Measurements from ENCODE around the gene CHCHD3. TPM values are rescaled to one million over a fixed set of nuclear protein-coding genes. Genes with fewer than 3 reads are reported as not detected.

The CHCHD3 gene
- total and polyA plus RNA-seq, 7 experiments from 2014 or later, result 25.6 to 49.7 (median 38.6) TPM

GRCh38 chr7:133109816-133110215 lies 27.9 kb upstream of the CHCHD3 start:
- Mint-ChIP-seq H3K27ac (no peak overlapping the region), H3K36me3 (peaks cover 0 to 5% (median 0%) of the 10 kb centered on the region in 5 donors), H3K4me3 (no peak overlapping the region), H3K27me3 (peaks cover 6 to 35% (median 29%) of the 10 kb centered on the region in 5 donors), H3K9me3 (peaks cover 0 to 13% (median 2%) of the 10 kb centered on the region in 11 donors), H3K4me1 (no peaks in the 10 kb centered on the region)
- H3K27me3 ChIP-seq (ENCODE audit: control insufficient read depth in 2 of 2, insufficient read depth in 2 of 2, low read length in 2 of 2), result no peaks in the 10 kb centered on the region
- no peaks in the 10 kb centered on the region for H3K36me3 ChIP-seq (ENCODE audit: control insufficient read depth in 2 of 3, insufficient read depth in 3 of 3, low read length in 3 of 3)
- ATAC-seq, result no peak
- intact Hi-C loops (cut with micrococcal nuclease), result no loop called here
- H3K4me1 ChIP-seq (ENCODE audit: control insufficient read depth in 2 of 2, insufficient read depth in 2 of 2, low read length in 2 of 2), result no peaks in the 10 kb centered on the region
- H3K9me3 ChIP-seq (ENCODE audit: control insufficient read depth in 2 of 3, low read length in 3 of 3), result no peaks in the 10 kb centered on the region
- DNase-seq, result no peak
- H3K27ac ChIP-seq (ENCODE audit: low read depth, low read length), result no peak overlapping the region
- CTCF ChIA-PET, result no interaction called here
- POLR2A ChIA-PET, result no interaction called here
- no peak overlapping the region for H3K4me3 ChIP-seq (ENCODE audit: low read length)

DNA sequence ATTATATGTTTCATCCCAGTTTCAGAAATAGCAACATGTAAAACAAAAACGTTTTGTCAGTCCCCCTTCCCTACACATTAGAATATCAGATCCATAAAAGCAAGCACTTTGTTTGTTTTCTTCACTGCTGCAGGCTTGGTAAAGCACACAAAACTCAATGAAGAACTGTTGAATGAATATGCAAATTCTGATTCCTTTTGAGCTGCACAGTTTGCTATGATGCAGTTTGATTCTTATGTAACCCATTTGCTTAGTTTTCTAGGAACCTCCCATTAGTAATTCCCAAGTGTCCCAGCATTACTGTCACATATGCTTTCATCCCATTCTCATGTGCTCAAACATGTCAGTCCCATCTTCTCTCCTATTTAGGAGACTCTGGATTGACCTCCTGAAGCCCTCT lies 26.1 kb upstream of the CHCHD3 start:
- ATAC-seq, result no peak
- Mint-ChIP-seq H3K36me3 (peaks cover 0 to 5% (median 0%) of the 10 kb centered on the region in 5 donors), H3K9me3 (peaks cover 0 to 13% (median 1%) of the 10 kb centered on the region in 11 donors), H3K27ac (no peak overlapping the region), H3K27me3 (peaks cover 6 to 30% (median 29%) of the 10 kb centered on the region in 5 donors), H3K4me3 (no peak overlapping the region), H3K4me1 (no peaks in the 10 kb centered on the region)
- no peak for DNase-seq
- intact Hi-C loops (cut with micrococcal nuclease), result no loop called here
- H3K4me1 ChIP-seq (ENCODE audit: control insufficient read depth in 2 of 2, insufficient read depth in 2 of 2, low read length in 2 of 2), result no peaks in the 10 kb centered on the region
- H3K4me3 ChIP-seq (ENCODE audit: low read length), result no peak overlapping the region
- ChIA-PET CTCF (no interaction called here), POLR2A (no interaction called here)
- no peaks in the 10 kb centered on the region for H3K9me3 ChIP-seq (ENCODE audit: control insufficient read depth in 2 of 3, low read length in 3 of 3)
- no peaks in the 10 kb centered on the region for H3K27me3 ChIP-seq (ENCODE audit: control insufficient read depth in 2 of 2, insufficient read depth in 2 of 2, low read length in 2 of 2)
- no peaks in the 10 kb centered on the region for H3K36me3 ChIP-seq (ENCODE audit: control insufficient read depth in 2 of 3, insufficient read depth in 3 of 3, low read length in 3 of 3)
- H3K27ac ChIP-seq (ENCODE audit: low read depth, low read length), result no peak overlapping the region

DNA sequence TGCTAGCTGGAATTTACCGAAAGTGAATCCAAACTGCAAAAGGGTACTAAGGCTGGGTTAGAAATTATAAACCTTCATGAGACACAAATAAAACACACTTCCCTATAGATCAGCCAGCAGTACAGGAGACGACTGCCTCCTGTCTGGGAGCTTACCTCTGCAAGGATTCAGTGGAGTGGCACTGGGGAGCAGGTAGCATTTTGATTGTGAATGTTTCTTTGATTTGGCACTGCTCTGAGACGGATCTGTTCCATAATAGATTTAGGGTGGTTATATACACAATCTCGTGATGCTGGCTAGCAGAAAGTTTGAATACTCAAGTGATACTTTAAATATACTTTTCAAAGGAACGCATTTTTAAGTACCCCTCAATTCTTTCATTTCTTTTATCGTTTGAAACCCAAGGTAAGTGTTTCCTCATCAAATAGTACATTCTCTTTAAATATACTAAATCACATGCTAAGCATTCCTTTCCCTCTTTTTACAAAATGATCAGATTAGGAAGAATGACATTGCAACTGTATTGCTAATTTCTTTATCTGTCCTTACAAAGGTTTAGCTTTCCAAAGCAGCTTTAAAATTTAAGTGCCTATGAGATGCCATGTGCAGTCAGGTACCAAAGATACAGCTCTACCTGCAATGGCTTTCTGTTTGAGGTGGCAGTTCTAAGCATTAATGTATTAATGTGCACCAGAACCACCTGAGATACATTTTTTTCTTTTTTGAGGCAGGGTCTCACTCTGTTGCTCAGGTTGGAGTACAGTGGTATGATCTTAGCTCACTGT lies 20.6 kb upstream of the CHCHD3 start:
- Histone ChIP-seq H3K4me3 (ENCODE audit: low read length) (no peak overlapping the region), H3K27ac (ENCODE audit: low read depth, low read length) (no peak overlapping the region), H3K9me3 (ENCODE audit: control insufficient read depth in 2 of 3, low read length in 3 of 3) (no peaks in the 10 kb centered on the region), H3K36me3 (ENCODE audit: control insufficient read depth in 2 of 3, insufficient read depth in 3 of 3, low read length in 3 of 3) (no peaks in the 10 kb centered on the region), H3K27me3 (ENCODE audit: control insufficient read depth in 2 of 2, insufficient read depth in 2 of 2, low read length in 2 of 2) (no peaks in the 10 kb centered on the region), H3K4me1 (ENCODE audit: control insufficient read depth in 2 of 2, insufficient read depth in 2 of 2, low read length in 2 of 2) (no peaks in the 10 kb centered on the region)
- peaks cover 0 to 2% (median 0%) of the 10 kb centered on the region in 11 donors for H3K9me3 Mint-ChIP-seq
- H3K4me3 Mint-ChIP-seq, result no peak overlapping the region
- no peaks in the 10 kb centered on the region for H3K36me3 Mint-ChIP-seq
- peaks cover 0 to 9% (median 3%) of the 10 kb centered on the region in 5 donors for H3K27me3 Mint-ChIP-seq
- DNase-seq (no peak), ATAC-seq (no peak)
- no peaks in the 10 kb centered on the region for H3K4me1 Mint-ChIP-seq
- no peak overlapping the region for H3K27ac Mint-ChIP-seq
- ChIA-PET POLR2A (no interaction called here), CTCF (no interaction called here)
- intact Hi-C loops (cut with micrococcal nuclease), result no loop called here

DNA sequence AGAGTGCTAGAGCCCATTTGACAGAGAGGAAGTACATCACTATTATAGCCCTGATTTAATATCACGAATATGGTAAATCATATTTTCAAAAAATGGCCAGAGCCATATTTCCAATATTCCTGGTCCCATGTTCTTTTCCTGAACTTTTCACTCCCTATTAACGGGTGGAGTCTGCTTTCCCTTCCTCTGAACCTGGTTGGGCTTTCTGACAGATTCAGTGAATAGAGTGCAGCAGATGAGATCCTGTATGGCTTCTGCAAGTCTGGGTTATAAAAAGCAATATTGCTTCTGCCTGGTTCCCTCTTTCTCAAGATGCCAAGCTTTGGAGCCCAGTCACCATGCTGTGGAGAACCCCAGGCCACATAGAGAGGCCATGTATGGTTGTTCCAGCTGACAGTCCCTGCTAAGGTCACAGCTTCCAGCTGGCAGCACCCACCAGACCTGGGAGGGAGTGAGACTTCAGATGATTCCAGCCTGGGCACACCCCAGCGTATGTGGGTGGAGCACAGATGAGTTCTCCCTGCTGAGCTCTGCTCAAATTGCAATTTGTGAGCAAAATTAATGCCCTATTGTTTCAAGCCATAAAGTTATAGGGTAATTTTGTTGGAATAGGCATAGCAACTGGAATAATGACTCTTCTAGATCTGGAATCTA lies 17.9 kb upstream of the CHCHD3 start:
- Histone ChIP-seq H3K27ac (ENCODE audit: low read depth, low read length) (no peak overlapping the region), H3K36me3 (ENCODE audit: control insufficient read depth in 2 of 3, insufficient read depth in 3 of 3, low read length in 3 of 3) (no peaks in the 10 kb centered on the region), H3K27me3 (ENCODE audit: control insufficient read depth in 2 of 2, insufficient read depth in 2 of 2, low read length in 2 of 2) (no peaks in the 10 kb centered on the region), H3K9me3 (ENCODE audit: control insufficient read depth in 2 of 3, low read length in 3 of 3) (no peaks in the 10 kb centered on the region), H3K4me1 (ENCODE audit: control insufficient read depth in 2 of 2, insufficient read depth in 2 of 2, low read length in 2 of 2) (no peaks in the 10 kb centered on the region), H3K4me3 (ENCODE audit: low read length) (no peak overlapping the region)
- Mint-ChIP-seq H3K27me3 (peaks cover 0 to 5% (median 0%) of the 10 kb centered on the region in 5 donors), H3K36me3 (no peaks in the 10 kb centered on the region), H3K9me3 (no peaks in the 10 kb centered on the region), H3K27ac (no peak overlapping the region), H3K4me3 (no peak overlapping the region), H3K4me1 (no peaks in the 10 kb centered on the region)
- ATAC-seq (no peak), DNase-seq (no peak)
- CTCF ChIA-PET, result no interaction called here
- POLR2A ChIA-PET, result no interaction called here
- intact Hi-C loops (cut with micrococcal nuclease), result no loop called here

- no peaks in the 10 kb centered on the region for H3K27me3 ChIP-seq (ENCODE audit: control insufficient read depth in 2 of 2, insufficient read depth in 2 of 2, low read length in 2 of 2)
- H3K4me1 ChIP-seq (ENCODE audit: control insufficient read depth in 2 of 2, insufficient read depth in 2 of 2, low read length in 2 of 2), result no peaks in the 10 kb centered on the region
- POLR2A ChIA-PET, result no interaction called here
- H3K27me3 Mint-ChIP-seq, result peaks cover 0 to 4% (median 0%) of the 10 kb centered on the region in 5 donors
- H3K9me3 ChIP-seq (ENCODE audit: control insufficient read depth in 2 of 3, low read length in 3 of 3), result no peaks in the 10 kb centered on the region
- H3K9me3 Mint-ChIP-seq, result no peaks in the 10 kb centered on the region
- H3K36me3 Mint-ChIP-seq, result no peaks in the 10 kb centered on the region
- ATAC-seq, result no peak
- intact Hi-C loops (cut with micrococcal nuclease), result no loop called here
- no peak overlapping the region for H3K27ac Mint-ChIP-seq
- CTCF ChIA-PET, result no interaction called here
- H3K4me3 Mint-ChIP-seq, result no peak overlapping the region
- no peak overlapping the region for H3K4me3 ChIP-seq (ENCODE audit: low read length)
- H3K4me1 Mint-ChIP-seq, result no peaks in the 10 kb centered on the region
- no peak overlapping the region for H3K27ac ChIP-seq (ENCODE audit: low read depth, low read length)
- H3K36me3 ChIP-seq (ENCODE audit: control insufficient read depth in 2 of 3, insufficient read depth in 3 of 3, low read length in 3 of 3), result no peaks in the 10 kb centered on the region
- no peak for DNase-seq
Measured at GRCh38 chr7:133095119-133095671, 13.3 kb upstream of the CHCHD3 start.

GRCh38 chr7:133091943-133092464 lies 10.1 kb upstream of the CHCHD3 start:
- Mint-ChIP-seq H3K4me1 (no peaks in the 10 kb centered on the region), H3K27ac (no peak overlapping the region), H3K4me3 (no peak overlapping the region), H3K9me3 (no peaks in the 10 kb centered on the region), H3K27me3 (peaks cover 0 to 1% (median 0%) of the 10 kb centered on the region in 5 donors), H3K36me3 (no peaks in the 10 kb centered on the region)
- ChIA-PET POLR2A (no interaction called here), CTCF (interaction anchor here (0.7 kb wide), 1 partner anchor 251 kb away, joined by 3 read pairs; no protein-coding TSS in a partner anchor)
- Histone ChIP-seq H3K9me3 (ENCODE audit: control insufficient read depth in 2 of 3, low read length in 3 of 3) (no peaks in the 10 kb centered on the region), H3K4me1 (ENCODE audit: control insufficient read depth in 2 of 2, insufficient read depth in 2 of 2, low read length in 2 of 2) (no peaks in the 10 kb centered on the region), H3K4me3 (ENCODE audit: low read length) (no peak overlapping the region), H3K27ac (ENCODE audit: low read depth, low read length) (no peak overlapping the region), H3K36me3 (ENCODE audit: control insufficient read depth in 2 of 3, insufficient read depth in 3 of 3, low read length in 3 of 3) (no peaks in the 10 kb centered on the region), H3K27me3 (ENCODE audit: control insufficient read depth in 2 of 2, insufficient read depth in 2 of 2, low read length in 2 of 2) (no peaks in the 10 kb centered on the region)
- DNase-seq (no peak), ATAC-seq (no peak)
- intact Hi-C loops (cut with micrococcal nuclease), result no loop called here
